OCI-LY3 (cell line): ENCODE results near the gene RFC1.

Source experiments
- EZH2phosphoT487 ChIP-seq: fragments of 200-600 bp; shearing (Covaris generic); IDR thresholded peaks from 2 replicates; pipeline ENCODE4 v1.6.1; 2018; ENCODE audit warnings: antibody characterized with exemption, mixed run types, low read depth
- TF ChIP-seq, protein P1 (sequence below): fragments of 200-600, 300-600 bp; sonication (generic); IDR thresholded peaks from 2 replicates; pipeline ENCODE4 v1.5.1; 2014; ENCODE audit warnings: antibody characterized with exemption, low read length, low read depth

DNA sequence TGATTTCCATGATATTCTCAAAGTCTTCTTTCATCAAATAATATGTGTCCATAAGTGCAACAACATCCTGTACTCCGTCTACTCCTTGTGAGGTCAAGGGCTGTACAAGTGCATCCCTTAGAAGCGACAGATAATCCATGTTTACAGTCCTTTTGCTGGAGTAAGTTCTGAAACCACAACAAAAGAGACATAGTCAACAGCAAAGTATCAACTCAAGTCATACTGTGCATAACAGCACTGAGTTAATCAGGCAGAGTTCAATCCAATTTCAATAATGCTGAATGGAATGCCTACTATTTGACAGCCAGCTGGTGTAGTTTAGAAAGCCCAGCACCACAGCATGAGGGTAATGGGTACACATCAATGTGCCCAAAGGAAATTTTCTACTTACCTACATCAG is 74.5 kb downstream of the RFC1 start:
- TF ChIP-seq, protein P1, sequence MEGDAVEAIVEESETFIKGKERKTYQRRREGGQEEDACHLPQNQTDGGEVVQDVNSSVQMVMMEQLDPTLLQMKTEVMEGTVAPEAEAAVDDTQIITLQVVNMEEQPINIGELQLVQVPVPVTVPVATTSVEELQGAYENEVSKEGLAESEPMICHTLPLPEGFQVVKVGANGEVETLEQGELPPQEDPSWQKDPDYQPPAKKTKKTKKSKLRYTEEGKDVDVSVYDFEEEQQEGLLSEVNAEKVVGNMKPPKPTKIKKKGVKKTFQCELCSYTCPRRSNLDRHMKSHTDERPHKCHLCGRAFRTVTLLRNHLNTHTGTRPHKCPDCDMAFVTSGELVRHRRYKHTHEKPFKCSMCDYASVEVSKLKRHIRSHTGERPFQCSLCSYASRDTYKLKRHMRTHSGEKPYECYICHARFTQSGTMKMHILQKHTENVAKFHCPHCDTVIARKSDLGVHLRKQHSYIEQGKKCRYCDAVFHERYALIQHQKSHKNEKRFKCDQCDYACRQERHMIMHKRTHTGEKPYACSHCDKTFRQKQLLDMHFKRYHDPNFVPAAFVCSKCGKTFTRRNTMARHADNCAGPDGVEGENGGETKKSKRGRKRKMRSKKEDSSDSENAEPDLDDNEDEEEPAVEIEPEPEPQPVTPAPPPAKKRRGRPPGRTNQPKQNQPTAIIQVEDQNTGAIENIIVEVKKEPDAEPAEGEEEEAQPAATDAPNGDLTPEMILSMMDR, result no peak
- TF ChIP-seq EZH2phosphoT487, result no peak
